Activated naive CD4-positive, alpha-beta T cell treated with Interleukin-2 at 50 U/mL for 16 hours (primary cell): Measurements from ENCODE around the gene INA.
A peak's percentile ranks its signal among the peaks of the same experiment; 100 is the strongest.

Experiments used
- DNase-seq: peaks from one replicate; pipeline ENCODE4 v3.0.0-alpha.2; 2020

INA gene

DNA sequence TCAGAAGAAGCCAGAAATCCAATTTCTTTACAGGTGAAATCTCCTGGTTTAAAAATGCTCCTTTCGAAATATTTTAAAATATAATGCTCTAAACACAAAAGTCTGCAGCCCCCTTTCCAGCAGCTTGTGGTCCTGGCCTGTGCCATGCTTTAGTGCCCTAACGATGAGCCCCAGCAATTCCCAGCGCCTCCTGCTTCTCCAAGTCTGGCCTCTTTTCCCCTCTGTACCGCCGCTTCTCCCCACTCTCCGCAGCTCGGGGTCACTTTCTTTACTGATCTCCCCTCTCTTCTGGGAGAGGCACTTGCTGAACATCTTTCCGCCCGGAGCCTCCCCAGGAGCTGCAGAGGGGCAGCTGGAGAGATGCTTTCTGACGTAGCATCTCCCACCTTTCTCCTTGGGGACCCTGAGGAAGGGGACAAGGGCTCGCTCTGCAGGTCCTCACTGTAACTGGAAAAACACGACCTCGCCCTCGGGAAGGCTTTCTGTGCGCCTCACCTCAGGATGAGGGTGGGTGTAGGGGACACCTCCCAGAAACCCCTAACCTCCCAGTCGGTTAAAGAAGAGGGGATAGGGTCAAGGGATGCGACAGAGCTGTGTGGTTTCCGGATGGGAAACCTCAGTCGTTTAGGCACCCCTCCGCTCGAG lies 565 bp upstream of the INA start:
- DNase-seq, result no peak

DNA sequence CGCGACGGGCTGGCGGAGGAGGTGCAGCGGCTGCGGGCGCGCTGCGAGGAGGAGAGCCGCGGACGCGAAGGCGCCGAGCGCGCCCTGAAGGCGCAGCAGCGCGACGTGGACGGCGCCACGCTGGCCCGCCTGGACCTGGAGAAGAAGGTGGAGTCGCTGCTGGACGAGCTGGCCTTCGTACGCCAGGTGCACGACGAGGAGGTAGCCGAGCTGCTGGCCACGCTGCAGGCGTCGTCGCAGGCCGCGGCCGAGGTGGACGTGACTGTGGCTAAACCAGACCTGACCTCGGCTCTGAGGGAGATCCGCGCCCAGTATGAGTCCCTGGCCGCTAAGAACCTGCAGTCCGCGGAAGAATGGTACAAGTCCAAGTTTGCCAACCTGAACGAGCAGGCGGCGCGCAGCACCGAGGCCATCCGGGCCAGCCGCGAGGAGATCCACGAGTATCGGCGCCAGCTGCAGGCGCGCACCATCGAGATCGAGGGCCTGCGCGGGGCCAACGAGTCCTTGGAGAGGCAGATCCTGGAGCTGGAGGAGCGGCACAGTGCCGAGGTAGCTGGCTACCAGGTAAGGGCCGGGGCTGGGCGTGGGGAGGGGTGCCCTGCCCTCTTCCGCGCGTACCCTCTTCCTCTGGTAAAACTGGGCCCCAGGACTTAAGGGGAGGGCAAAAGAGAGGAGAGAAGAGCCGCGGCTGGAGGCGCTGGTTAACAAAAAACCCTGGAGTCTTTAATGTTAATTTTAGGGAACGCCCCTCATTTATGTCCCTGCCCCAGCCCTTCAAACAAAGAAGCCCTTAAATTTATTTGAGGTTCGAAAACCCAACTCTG lies 987 bp downstream of the INA start:
- no peak for DNase-seq

GRCh38 chr10:103278537-103278823 lies 1.5 kb downstream of the INA start:
- no peak for DNase-seq

DNA sequence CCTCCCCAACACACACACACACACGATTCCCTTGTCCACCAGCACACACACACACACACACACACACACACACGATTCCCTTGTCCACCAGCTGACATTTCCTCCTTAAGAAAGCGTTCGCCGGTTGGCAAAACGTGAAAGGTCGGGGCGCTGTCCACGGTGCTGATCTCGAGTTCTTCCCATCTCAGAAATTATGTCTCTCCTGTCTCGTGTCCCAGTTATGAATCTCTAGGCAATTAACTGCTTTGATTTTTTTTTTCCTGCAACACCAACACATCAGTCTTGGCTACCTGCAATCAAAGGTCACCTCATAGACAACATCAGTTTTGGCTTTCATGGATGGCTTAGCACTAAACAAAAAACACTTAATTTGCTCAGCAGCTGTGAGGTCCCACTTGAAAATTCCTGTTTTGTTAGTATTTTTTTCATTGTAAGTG lies 1.9 kb downstream of the INA start:
- peak; percentile 38 for DNase-seq

DNA sequence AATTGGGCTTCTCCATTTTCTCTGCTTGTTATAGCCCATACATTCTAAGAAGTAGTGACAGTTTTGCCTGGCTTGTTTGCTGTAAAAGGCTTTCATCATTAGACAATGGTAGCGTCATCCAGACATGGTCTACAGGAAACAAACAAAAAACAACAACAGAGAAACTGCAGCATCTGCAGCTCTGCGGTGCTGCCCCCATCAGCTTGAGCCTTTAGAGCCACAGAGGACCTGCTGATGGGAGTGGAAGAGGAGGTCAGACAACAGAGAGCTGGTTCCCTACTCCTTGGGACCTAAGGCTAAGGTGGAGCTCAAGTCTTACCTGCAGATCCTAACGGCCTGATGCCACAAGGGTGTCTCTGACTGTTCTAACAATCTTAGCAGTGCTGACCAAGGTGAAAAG lies 3.1 kb downstream of the INA start:
- no peak for DNase-seq

GRCh38 chr10:103280506-103280905 lies 3.6 kb downstream of the INA start:
- no peak for DNase-seq

DNA sequence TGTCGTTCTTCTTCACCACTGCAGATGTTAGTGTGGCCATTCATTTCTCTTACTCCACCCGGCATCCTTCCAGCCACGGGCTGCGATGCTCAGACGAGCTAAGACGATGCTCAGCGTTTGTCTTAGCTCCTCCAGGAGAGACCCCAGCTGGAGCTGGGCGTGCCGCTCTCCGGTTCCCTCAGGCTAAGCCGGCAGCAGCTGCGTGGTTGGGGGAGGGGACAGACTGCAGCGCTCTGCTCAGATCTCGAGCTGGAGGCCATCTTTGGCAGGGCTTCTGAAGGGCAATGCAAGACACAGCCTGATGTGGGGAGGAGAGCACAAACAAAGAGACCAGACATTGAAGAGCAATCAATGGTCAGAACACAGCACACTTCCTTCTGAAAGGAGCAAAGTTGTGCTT lies 4.8 kb downstream of the INA start:
- DNase-seq, result no peak

GRCh38 chr10:103282961-103283360 lies 6.0 kb downstream of the INA start:
- no peak for DNase-seq

DNA sequence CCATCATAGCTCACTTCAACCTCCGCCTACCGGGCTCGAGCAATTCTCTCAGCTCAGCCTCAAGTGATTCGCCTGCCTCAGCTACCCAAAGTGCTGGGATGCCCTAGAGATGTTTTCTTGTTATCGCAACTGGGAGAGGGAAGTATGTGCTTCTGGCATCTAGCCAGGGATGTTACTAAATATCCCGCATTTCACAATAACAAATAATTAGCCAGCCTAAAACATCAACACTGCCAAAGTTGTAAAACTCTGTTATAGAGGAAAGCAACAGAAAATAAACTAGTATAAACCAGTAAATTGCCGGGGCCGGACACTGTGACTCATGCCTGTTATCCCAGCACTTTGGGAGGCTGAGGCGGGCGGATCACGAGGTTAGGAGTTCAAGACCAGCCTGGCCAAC lies 7.2 kb downstream of the INA start:
- DNase-seq, result no peak

DNA sequence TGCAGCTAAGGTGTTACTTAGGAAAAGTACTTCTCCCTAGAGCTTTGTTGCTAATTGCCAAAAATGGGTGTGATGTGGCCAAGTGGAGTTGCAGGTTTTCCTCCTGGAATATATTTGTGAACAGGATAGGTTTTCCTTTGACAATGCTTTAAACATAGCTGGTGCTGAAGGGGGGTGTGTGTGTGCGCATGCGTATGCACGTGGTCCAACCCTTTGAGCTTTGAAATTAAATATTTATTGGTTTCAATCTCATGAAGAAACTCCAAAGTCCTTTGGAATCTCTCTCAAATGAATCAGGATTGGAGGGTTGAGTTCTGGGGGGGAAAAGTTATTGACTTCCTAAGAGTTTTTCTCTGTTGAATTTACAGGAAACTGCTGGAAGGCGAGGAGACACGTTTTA lies 11.1 kb downstream of the INA start:
- DNase-seq, result no peak

GRCh38 chr10:103291588-103291987 lies 14.7 kb downstream of the INA start:
- DNase-seq, result no peak

DNA sequence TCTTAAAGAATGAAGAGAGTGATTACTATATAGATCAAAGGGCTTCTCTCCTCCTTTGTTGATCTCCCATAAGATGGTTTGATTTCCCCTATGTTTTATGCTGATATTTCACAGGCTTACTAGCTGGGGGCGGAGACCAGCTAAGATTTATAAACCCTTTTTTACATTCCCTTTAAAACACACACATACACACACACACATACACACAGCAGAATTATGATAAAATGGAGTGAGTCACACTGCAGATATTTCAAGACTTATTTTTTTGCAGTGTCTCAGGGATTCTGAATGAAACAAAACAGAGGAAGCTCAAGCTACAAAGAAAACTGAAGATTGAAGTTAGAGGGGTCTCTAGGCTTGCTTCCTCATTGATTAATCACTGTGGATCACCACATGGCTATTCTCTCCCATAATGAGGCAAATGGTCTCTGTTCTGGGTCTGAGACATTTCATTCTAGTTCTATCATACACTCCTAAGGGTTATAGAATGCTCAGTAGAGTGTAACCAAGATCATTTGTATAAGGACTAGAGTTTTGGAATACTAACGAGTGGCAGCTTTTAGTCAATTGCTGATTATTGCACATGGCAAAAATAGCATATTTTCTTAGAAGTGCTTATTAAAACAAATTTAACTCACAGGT lies 18.6 kb downstream of the INA start:
- no peak for DNase-seq

- no peak for DNase-seq
Observed at GRCh38 chr10:103307594-103307993, 30.7 kb downstream of the INA start.

- DNase-seq, result no peak
Observed at GRCh38 chr10:103310197-103310596, 33.3 kb downstream of the INA start.

GRCh38 chr10:103316087-103316486 lies 39.1 kb downstream of the INA start:
- no peak for DNase-seq

GRCh38 chr10:103327906-103328305 lies 51.0 kb downstream of the INA start:
- DNase-seq, result no peak

DNA sequence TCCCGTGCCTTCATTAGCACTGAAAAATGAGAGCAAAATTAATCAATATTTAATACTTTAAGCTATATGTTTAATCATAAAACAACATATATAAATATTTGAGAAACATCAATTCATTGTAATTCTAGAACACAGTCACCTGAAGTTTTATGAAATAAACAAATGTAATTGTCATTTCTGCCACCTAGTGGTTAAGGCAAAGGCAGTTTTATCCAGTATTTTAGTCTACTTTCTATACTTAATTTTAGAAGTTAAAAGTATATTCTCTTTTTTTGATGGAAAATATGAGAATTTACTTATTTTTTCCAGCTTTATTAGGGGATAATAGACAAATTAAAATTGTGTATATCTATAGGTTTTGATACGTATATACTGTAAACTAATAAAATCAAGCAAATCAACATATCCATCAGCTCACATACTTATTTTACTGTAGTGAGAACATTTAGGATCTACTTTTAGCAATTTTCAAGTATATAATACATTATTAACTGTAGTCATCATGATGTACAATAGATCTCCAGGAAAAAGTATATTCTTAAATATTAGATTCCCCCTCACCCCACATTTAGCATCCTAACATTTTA lies 57.1 kb downstream of the INA start:
- no peak for DNase-seq

DNA sequence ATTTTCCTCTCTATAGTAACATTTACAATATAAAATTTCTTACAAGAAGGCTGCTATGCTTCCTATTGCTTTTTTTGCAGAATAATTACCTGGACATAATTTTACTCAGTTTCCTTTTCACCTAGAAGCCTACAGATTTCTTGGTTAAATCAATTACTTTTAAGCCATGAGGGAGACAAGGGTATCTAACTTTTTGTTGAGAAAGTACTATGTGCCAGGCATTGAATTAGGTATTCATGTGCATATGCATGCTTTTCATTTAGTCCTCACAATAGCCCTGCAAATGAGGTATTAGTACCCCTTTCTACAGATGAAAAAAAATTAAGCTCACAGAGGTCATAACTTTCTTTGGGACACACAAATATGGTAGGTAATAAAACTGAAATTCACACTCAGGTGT lies 57.6 kb downstream of the INA start:
- no peak for DNase-seq

DNA sequence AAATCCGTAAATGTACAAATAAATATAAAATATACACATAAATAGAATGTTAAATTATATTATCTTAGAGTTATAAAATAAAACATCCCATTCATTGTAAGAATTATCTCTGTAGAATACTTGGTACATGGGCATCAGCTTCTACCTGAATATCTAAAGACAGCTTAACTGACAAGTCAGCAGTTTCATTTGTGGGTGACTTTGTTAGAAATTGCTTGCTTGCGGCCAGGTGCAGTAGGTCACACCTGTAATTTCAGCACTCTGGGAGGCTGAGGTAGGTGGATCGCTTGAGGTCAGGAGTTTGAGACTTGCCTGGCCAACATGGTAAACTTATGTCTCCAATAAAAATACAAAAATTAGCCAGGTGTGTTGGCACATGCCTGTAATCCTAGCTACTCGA lies 59.4 kb downstream of the INA start:
- no peak for DNase-seq
